HG02852 (cell line): Measurements from ENCODE around the gene ZFP90.

Source experiments
- ATAC-seq: cut with Tn5 transposase; IDR thresholded peaks from one replicate; pipeline ENCODE4 v1.9.1; 2021; ENCODE audit warnings: mild to moderate bottlenecking, moderate library complexity; ENCODE audit not compliant: unreplicated experiment

The ZFP90 gene

GRCh38 chr16:68577352-68577853 is 38.3 kb downstream of the ZFP90 start:
- ATAC-seq = no peak

- ATAC-seq = no peak
Measured at GRCh38 chr16:68590201-68590994, 51.3 kb downstream of the ZFP90 start.

- ATAC-seq = no peak
Measured at GRCh38 chr16:68592466-68593337, 53.6 kb downstream of the ZFP90 start.

GRCh38 chr16:68596266-68596665 is 57.2 kb downstream of the ZFP90 start:
- ATAC-seq = no peak

GRCh38 chr16:68599586-68599985 is 60.5 kb downstream of the ZFP90 start:
- no peak for ATAC-seq

- no peak for ATAC-seq
Measured at GRCh38 chr16:68605746-68606145, 66.7 kb downstream of the ZFP90 start.

GRCh38 chr16:68607443-68607842 is 68.4 kb downstream of the ZFP90 start:
- ATAC-seq = no peak

- ATAC-seq = no peak
Measured at GRCh38 chr16:68608330-68608729, 69.2 kb downstream of the ZFP90 start.

- ATAC-seq = no peak
Measured at GRCh38 chr16:68612996-68613395, 73.9 kb downstream of the ZFP90 start.

GRCh38 chr16:68617734-68618133 is 78.6 kb downstream of the ZFP90 start:
- no peak for ATAC-seq
